HFF-Myc (cell line): ENCODE measurements around the gene ZNF598.

ENCODE experiments used
- DNase-seq: peaks from one replicate; pipeline ENCODE4 v3.0.0-alpha.2; 2011; ENCODE audit warnings: low read depth; ENCODE audit errors: extremely low read depth
- H3K4me3 ChIP-seq: replicated peaks from 2 replicates; pipeline ENCODE4 v1.5.1; 2011; ENCODE audit warnings: low read depth, mild to moderate bottlenecking, control low read depth, low read length
- CTCF ChIP-seq: IDR thresholded peaks from 2 replicates; pipeline ENCODE4 v1.5.1; 2012; ENCODE audit warnings: mild to moderate bottlenecking, low read depth, low read length, control low read depth; ENCODE audit errors: missing control alignments

The ZNF598 gene

GRCh38 chr16:2009164-2009711 lies 383 bp downstream of the ZNF598 start:
- no peak for TF ChIP-seq CTCF
- no peak for DNase-seq
- peak overlapping the region; percentile 69 for H3K4me3 ChIP-seq

- no peak for TF ChIP-seq CTCF
- peak overlapping the region; percentile 69 for H3K4me3 ChIP-seq
- DNase-seq: no peak
Observed at GRCh38 chr16:2008631-2009163, 924 bp downstream of the ZNF598 start.

- H3K4me3 ChIP-seq: peak overlapping the region; percentile 69
- DNase-seq: no peak
Observed at GRCh38 chr16:2008009-2008526, 1.6 kb downstream of the ZNF598 start.

GRCh38 chr16:2007081-2007836 lies 2.4 kb downstream of the ZNF598 start:
- peak overlapping the region; percentile 69 for H3K4me3 ChIP-seq
- DNase-seq: no peak
- no peak for TF ChIP-seq CTCF

More at GRCh38 chr16:2008009-2008526, 1.6 kb downstream of the ZNF598 start:
- no peak for TF ChIP-seq CTCF

- H3K4me3 ChIP-seq: no peak overlapping the region
- DNase-seq: no peak
- TF ChIP-seq CTCF: no peak
Observed at GRCh38 chr16:2006317-2006716, 3.3 kb downstream of the ZNF598 start.

GRCh38 chr16:2005646-2006045 lies 4.0 kb downstream of the ZNF598 start:
- no peak for DNase-seq
- no peak overlapping the region for H3K4me3 ChIP-seq
- TF ChIP-seq CTCF: no peak
